ENCODE results near the gene KHDC4. TPM values are rescaled to one million over a fixed set of nuclear protein-coding genes. Genes with fewer than 3 reads are reported as not detected.

Gene KHDC4
- 10 to 100 TPM; 59.9 to 63.1 TPM for total RNA-seq
- total RNA-seq = 79.4 to 114 reads per million in 2 donors

DNA sequence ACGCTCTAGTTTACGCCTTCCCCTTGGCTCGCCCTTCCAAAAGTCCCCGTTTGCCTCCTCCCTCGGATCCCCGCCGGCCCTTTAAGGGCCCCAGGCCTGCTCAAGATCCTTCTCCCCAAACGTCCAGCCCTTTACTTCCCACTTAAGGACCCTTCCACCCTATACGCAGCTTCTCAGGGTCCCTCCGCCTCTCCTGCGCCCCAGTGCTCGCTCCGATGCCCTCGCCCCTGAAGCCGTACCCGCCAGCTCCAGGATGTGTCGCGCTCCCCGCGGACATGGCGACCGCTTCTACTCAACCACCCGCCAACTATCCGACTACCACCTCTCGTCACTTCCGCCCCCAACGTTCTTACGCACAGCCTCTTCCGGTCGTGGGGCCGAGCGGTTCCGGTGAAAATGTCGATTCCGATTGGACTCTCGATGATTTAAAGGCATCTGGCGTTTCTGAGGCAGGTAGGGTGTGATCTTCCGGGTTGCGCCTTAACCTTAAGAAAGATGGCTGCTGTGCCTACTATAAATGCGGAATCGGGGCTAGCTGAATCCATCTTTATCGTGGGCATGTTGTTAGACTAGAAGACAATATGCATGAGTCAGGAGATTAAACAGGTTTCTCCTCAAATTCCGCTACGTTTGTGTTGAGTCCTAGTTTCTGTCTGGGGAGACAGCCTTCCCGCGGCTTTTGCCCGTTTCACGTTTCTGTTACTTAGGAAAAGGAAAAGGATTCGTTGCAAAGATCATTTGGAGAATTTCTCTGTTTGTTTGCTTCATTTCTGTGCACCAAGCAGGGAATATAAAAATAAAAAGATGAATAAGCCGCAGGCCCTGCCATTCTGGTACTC lies at the start of gene KHDC4:
Gene KHDC4, minus strand, starts transcription at position 317 of the 839 bp plus-strand sequence. Its CDS starts 40 bp downstream, at position 277.
- no peaks in the 10 kb centered on the region for H3K27me3 Mint-ChIP-seq
- no peaks in the 10 kb centered on the region for H3K9me3 ChIP-seq (ENCODE audit: control insufficient read depth, low read length, poor library complexity, severe bottlenecking)
- H3K4me1 Mint-ChIP-seq = peaks cover 14% of the 10 kb centered on the region
- DNase-seq = peak; percentile 83 to 91 (median 86)
- H3K4me3 Mint-ChIP-seq = peak within 1 kb of the TSS; percentile 12
- peak; percentile 94 for ATAC-seq
- no peaks in the 10 kb centered on the region for H3K36me3 Mint-ChIP-seq (ENCODE audit: low read depth)
- H3K27ac Mint-ChIP-seq = no peak within 1 kb of the TSS

DNA sequence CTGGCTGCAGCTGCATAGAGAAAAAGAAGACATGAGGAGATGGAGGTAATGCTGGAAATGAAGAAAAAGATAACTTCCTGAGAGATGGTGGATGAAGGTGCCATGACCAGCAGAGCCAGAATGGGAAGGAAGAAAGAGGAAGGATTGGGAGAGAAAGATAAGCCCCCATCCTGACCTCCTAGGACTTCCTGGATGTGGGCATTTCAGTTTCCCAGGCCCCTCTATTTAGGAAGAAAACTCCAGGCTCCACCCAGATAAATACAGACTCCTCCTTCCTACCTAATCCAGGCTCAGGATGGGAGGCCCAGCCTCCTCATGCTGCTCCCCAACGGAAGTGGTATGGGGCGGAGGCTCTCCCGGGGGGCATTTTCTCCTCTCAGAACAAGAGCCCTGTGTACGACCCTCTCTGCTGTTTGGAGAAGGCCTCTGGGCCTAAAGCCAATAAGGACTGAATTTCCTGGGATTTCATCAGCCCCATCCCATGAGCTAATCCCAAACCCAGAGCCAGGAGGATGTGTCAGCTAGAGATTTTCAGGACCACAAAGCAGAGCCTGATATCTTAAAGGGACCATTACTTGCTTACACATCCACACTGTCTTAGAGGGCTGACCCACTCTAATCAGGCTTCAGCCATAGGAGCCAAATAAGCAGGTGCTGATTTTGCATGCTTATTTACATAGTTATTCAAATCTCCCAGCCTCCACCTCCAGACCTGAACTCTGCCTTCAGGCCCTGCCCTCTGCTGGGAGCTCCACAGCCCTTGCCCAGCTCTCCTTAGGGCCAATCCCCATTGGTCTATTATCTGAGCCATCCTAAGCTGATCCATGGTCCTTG lies 49.2 kb upstream of the KHDC4 start:
- no peaks in the 10 kb centered on the region for H3K27me3 Mint-ChIP-seq
- DNase-seq (no peak), ATAC-seq (peak; percentile 22)
- H3K36me3 Mint-ChIP-seq (ENCODE audit: low read depth) = peaks cover 3% of the 10 kb centered on the region
- no peaks in the 10 kb centered on the region for H3K9me3 ChIP-seq (ENCODE audit: control insufficient read depth, low read length, poor library complexity, severe bottlenecking)
- peak overlapping the region; percentile 96 for H3K27ac Mint-ChIP-seq
- H3K4me3 Mint-ChIP-seq = peak overlapping the region; percentile 39
- H3K4me1 Mint-ChIP-seq = peaks cover 38% of the 10 kb centered on the region

DNA sequence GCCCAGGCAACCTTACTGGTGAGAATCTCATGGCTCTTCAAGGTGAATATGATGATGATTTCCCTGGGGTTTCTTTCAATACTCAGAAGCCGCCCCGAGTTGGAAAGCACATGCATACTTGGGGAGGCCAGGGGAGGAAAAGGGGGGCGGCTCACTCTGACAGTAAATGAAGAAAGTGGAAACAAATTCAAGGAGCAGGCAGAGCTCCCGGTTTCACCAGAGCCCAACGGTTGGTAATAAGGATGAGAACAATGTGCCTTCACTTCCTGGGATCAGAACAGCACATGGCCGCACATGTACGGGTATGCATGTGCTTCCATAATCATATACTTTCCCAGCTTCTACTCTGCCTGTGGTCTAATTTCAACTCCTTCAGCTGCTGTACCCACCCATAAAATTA lies 47.9 kb upstream of the KHDC4 start:
- Mint-ChIP-seq H3K36me3 (ENCODE audit: low read depth) (peaks cover 7% of the 10 kb centered on the region), H3K4me1 (peaks cover 41% of the 10 kb centered on the region), H3K4me3 (peak overlapping the region; percentile 80), H3K27me3 (no peaks in the 10 kb centered on the region), H3K27ac (peak overlapping the region; percentile 96)
- ATAC-seq = no peak
- H3K9me3 ChIP-seq (ENCODE audit: control insufficient read depth, low read length, poor library complexity, severe bottlenecking) = no peaks in the 10 kb centered on the region
- DNase-seq = no peak

DNA sequence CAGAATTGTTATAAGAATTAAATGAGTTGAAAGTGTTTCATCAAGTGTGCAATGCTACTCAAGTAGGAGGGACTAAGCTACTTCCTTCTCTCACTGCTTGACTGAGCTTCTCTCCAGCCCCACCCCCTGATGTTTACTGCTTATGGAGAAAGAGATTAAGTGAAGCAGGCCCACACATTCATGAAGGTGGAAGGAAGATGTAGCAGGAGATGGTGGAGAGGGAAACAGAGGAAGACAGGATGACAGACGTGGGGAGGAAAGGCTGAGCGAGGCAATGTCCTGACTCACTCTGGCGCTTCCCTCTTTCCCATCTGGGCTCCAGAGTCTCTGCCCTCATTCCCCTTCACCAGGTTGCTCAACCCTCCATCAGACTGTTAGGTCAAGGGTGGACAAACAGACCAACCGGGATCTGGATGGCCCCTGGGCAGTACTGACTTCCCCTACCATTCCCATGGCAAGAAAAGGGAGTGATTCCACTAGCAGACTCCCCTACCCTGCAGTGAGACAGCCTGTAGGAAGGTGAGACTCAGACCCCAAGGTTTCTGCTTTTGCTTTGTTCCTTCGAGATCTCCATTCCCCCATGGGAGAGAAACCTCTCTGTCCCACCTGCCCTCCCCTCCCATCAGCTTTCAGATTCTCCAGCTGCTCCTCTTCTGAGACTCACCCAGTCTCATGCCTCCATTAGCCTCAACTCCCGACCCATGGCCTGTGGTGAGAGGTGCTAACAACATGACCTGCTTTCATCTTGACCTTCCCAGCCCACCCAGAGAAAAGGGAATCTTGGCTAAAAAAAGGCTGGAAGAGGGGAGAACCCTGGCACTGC lies 47.3 kb upstream of the KHDC4 start:
- peak; percentile 59 for ATAC-seq
- H3K9me3 ChIP-seq (ENCODE audit: control insufficient read depth, low read length, poor library complexity, severe bottlenecking) = no peaks in the 10 kb centered on the region
- Mint-ChIP-seq H3K4me3 (peak overlapping the region; percentile 99), H3K27ac (peak overlapping the region; percentile 96), H3K27me3 (no peaks in the 10 kb centered on the region), H3K36me3 (ENCODE audit: low read depth) (peaks cover 9% of the 10 kb centered on the region), H3K4me1 (peaks cover 46% of the 10 kb centered on the region)
- DNase-seq = no peak

DNA sequence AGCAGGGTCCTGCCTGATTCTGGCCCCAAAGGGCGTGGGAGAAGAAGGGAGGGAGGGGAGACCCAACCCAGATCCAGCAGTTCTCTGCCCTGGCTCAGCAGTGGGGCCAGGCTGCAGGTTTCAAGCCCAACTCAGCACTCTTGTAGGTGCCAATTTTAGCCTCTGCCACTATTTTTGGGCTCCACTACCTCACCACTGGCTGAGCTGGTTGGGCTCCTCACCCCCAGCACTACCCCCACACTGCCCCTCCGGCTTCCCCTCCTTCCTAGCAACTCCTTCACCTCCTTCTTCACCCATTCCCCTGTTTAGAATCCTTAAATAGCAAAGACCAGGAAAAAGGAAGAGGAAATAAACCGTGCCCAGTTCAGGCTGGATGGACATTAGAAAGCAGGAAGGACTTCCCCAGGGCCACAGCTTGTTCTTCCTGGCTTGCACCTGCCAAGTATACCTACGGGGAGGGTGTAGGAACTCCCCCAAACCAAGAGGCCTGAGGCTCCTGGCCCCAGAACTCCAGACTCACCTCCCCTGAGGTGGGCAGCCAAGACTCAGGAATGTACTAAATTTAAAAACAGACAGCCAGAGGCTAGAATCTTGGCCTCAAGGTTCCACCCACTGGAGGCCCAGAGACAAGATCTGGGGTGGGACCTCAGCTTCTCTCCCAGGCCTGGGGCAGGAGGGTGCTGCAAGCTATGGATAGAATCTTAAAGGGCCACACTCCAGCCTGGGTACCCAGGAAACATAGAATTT lies 45.6 kb upstream of the KHDC4 start:
- peak overlapping the region; percentile 99 for H3K4me3 Mint-ChIP-seq
- ATAC-seq (no peak), DNase-seq (no peak)
- peaks cover 62% of the 10 kb centered on the region for H3K4me1 Mint-ChIP-seq
- no peaks in the 10 kb centered on the region for H3K27me3 Mint-ChIP-seq
- H3K9me3 ChIP-seq (ENCODE audit: control insufficient read depth, low read length, poor library complexity, severe bottlenecking) = no peaks in the 10 kb centered on the region
- H3K36me3 Mint-ChIP-seq (ENCODE audit: low read depth) = peaks cover 17% of the 10 kb centered on the region
- peak overlapping the region; percentile 96 for H3K27ac Mint-ChIP-seq

DNA sequence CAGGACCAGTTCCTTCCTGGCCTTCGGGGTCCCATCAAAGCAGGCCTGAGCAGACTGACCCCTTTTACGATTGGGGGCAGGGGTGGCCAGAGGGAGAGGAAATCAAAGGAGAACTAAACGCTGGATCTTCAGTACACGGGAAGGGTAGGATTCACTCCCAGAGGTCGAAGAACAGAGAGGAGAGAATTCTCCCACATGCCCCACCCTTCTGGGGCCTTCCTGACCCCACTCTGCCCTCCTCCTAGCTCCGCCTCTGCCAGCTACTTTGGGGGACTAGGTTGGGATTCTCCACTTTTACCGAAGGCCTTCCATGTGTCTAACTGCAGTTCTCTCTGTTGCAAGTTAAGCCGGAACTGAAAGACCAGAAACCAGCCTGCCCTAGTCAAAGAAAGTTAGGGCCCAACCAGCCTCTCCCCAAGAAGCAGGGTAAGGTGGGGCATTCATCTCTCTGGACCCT lies 44.8 kb upstream of the KHDC4 start:
- Mint-ChIP-seq H3K36me3 (ENCODE audit: low read depth) (peaks cover 17% of the 10 kb centered on the region), H3K4me3 (peak overlapping the region; percentile 99), H3K27me3 (no peaks in the 10 kb centered on the region), H3K4me1 (peaks cover 69% of the 10 kb centered on the region), H3K27ac (peak overlapping the region; percentile 96)
- DNase-seq (no peak), ATAC-seq (peak; percentile 4)
- H3K9me3 ChIP-seq (ENCODE audit: control insufficient read depth, low read length, poor library complexity, severe bottlenecking) = no peaks in the 10 kb centered on the region

DNA sequence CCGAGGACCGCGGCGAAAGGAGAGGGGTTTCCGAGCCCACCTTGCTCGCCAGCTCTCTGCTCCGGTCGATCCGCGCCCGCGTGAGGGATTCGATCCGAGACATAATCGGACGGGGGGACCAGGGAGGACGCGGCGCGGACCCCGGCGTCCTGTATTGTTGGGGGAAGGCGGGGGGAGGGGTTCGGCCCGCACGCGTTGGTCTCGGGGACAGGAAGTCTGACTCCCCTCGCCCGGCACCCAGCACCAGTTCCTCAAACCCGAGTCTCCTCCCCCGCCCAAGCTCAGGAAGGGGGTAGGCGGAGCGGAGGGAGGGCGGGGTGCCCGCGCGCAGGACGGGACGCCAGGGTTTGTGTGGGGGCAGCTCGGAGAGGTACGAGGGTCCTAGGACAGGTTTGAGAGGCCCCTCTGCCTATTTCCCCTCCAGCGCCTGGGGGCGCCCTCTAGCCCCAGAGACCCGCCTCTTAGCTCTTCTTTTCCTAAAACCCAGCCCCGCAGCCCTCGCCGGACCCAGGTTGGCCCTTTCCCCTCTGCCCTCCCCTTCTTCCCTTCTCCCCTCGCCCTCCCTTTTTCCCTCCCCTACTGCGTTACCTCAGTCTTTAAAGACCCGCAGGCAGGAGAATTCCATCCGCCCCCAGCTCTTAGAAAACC lies 44.2 kb upstream of the KHDC4 start, which contains the start of gene ARHGEF2:
Gene ARHGEF2, minus strand, starts transcription at position 223 of the 648 bp plus-strand sequence. Its CDS starts 120 bp downstream, at position 103.
- Mint-ChIP-seq H3K4me1 (peaks cover 70% of the 10 kb centered on the region), H3K4me3 (peak within 1 kb of the TSS; percentile 99), H3K27me3 (no peaks in the 10 kb centered on the region), H3K27ac (peak within 1 kb of the TSS; percentile 96), H3K36me3 (ENCODE audit: low read depth) (peaks cover 17% of the 10 kb centered on the region)
- H3K9me3 ChIP-seq (ENCODE audit: control insufficient read depth, low read length, poor library complexity, severe bottlenecking) = no peaks in the 10 kb centered on the region
- DNase-seq = peak; percentile 43 to 66 (median 61)
- peak; percentile 68 for ATAC-seq

DNA sequence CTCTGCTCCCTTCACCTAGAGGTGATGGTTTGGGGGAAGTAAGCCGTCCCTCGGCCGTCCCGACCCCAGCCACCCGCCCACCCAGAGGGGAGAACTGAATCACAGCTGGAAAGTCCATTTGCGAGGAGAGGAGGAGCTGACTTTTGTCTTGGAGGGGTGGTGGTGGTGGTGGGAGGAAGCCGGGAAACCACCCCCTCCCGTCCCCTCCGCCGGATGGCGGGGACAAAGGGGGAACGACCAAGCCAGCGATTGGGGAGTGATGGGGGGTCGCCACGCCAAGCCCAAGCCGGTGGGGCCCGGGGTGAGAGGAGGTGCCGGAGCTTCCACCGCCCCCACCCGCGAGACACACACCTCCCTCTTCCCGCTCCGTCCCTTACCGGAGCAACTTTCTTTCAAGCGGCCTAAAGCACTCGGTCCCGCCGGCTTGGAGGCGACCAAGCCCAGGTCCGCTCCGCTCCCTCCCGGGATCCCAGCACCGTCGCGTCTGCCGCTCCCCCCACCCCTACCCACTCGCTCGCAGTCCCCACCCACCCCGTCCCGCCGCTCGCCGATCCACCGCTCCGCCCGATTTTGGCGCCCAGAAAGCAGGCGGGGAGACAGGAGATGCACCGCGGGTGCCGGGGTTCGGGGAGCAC lies 43.6 kb upstream of the KHDC4 start:
- Mint-ChIP-seq H3K36me3 (ENCODE audit: low read depth) (peaks cover 17% of the 10 kb centered on the region), H3K27ac (peak overlapping the region; percentile 96), H3K27me3 (no peaks in the 10 kb centered on the region), H3K4me3 (peak overlapping the region; percentile 99), H3K4me1 (peaks cover 73% of the 10 kb centered on the region)
- DNase-seq = peak in 2 of 3 donors; percentile 34 to 41
- peak; percentile 43 for ATAC-seq
- no peaks in the 10 kb centered on the region for H3K9me3 ChIP-seq (ENCODE audit: control insufficient read depth, low read length, poor library complexity, severe bottlenecking)

DNA sequence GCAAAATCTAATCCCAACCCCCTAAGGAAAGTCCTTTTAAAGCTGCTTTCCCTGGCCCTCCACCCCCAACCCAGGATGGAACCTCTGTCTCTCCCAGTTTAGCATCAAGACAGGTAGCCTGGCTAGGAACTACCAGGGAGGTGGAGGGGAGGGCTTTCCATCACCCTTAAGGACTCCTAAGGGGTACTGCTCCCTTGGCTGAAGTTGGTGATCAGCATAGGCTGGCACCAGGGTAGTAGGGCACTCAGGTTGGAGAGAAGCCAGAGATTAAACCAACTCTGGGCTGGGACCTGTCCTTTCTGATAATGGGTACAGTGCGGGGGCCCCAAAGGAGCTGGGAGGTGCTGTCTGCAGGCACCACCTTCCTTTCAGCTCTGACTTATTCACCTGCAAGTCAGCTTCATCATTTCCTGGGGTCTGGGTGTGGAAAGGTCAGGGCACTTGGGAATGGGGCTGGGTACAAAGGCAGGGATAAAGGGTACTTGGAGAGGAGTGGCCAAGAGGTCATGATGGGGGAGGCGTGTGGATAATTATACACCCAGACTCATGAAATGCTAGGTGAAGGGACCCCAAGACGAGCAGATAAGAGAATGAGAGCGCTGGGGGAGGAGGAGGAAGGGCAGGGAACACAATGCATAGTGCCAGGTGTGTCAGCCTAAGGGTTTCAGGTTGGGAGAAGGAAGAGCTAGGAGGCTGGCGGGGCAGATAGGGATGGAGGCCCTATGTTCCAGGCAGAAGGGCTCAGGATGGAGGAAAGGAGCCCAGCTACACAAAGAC lies 42.9 kb upstream of the KHDC4 start:
- Mint-ChIP-seq H3K4me3 (peak overlapping the region; percentile 99), H3K36me3 (ENCODE audit: low read depth) (peaks cover 17% of the 10 kb centered on the region), H3K27ac (peak overlapping the region; percentile 96), H3K27me3 (no peaks in the 10 kb centered on the region), H3K4me1 (peaks cover 80% of the 10 kb centered on the region)
- no peaks in the 10 kb centered on the region for H3K9me3 ChIP-seq (ENCODE audit: control insufficient read depth, low read length, poor library complexity, severe bottlenecking)
- no peak for DNase-seq
- peak; percentile 6 for ATAC-seq

DNA sequence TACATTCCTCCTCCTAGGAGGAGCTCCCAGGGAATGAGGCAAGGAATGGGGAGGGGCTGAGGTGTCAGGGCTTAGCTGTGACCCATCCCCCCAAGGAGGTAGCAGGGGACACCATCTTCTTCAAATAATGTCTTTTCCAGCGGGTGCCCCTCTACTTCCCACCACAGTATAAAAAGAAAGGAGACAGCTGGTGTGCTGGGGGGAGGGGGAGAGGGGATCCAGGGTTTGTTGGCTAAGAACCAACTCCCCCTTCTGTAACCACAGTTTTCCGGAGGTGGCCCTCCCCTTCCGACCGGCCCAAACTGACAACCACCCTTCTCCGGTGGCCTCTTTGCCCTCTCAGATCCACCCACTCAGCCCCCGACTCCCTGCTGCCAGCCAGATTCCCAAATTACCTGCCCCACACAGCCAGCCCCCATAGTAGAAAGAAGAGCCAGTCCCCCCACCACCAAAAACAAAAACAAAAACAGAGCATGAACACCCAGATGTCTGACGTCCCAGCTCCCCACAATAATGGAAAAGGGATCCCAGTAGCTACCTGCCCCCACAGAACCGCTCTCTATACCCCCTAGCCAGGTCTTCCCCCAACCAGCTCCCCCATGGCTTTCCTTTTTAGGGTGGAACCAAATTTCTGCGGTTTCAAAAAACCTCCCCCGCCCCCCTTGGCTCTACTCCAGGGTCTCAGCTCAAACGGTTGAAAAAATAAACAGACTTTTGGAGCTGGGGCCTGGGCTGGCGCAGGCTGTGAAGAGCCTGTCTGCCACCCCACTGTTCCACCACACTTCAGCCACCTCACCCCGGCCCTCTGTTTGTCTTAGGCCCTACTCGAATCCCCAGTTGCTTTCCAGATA lies 42.1 kb upstream of the KHDC4 start:
- Mint-ChIP-seq H3K27ac (peak overlapping the region; percentile 96), H3K27me3 (no peaks in the 10 kb centered on the region), H3K4me3 (peak overlapping the region; percentile 99), H3K4me1 (peaks cover 78% of the 10 kb centered on the region), H3K36me3 (ENCODE audit: low read depth) (peaks cover 16% of the 10 kb centered on the region)
- H3K9me3 ChIP-seq (ENCODE audit: control insufficient read depth, low read length, poor library complexity, severe bottlenecking) = no peaks in the 10 kb centered on the region
- DNase-seq (peak in 2 of 3 donors; percentile 29 to 51), ATAC-seq (peak; percentile 22)

All from T-helper 17 cell (primary cell).